ENCODE measurements around the gene BBOX1. TPM values are rescaled to one million over a fixed set of nuclear protein-coding genes. Genes with fewer than 3 reads are reported as not detected.
"Not testable (repeated sequence)": the region's sequence is repeated elsewhere in the genome, so short reads cannot be mapped to it uniquely, and the experiment has no call there.

Gene BBOX1, protein sequence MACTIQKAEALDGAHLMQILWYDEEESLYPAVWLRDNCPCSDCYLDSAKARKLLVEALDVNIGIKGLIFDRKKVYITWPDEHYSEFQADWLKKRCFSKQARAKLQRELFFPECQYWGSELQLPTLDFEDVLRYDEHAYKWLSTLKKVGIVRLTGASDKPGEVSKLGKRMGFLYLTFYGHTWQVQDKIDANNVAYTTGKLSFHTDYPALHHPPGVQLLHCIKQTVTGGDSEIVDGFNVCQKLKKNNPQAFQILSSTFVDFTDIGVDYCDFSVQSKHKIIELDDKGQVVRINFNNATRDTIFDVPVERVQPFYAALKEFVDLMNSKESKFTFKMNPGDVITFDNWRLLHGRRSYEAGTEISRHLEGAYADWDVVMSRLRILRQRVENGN
- not detected for total RNA-seq

DNA sequence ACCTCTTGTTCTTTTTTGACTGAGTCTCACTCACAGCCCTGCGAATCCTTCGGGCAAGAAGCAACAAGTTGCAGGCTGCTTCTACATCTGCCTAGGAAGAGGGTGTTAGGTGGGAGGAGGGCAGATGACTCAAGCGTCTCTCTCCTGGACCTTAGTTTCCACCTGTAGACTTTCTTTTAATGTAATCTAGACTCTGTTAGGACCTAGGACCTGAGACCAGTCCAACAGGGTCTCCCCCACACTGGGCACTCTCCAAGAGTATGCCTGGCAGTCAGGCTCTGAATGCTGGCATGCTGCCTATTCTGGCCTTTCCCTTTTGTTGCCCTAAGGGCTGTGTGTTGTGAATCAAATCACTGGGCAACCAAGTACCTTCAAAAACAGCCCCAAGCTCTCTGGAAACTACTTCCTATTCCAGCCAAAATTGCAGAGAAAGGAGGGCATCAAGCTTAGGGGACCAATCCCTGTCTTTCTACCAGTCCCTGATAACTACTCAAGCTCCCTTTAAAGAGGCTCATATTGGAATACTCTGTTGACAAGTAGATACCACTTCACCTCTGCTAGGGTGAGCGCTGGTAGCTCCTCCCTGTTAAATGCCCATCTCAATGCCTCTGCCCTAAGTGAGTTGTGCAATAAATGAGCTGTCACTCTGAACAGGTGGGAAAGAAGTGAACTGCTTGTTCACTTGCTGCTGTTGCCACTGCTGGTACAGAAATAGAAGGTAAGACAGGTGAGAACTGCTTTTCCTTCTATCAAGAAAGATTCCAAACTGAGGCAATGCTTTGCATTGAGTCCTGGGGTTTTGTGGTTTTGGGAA lies at the start of gene BBOX1:
Gene BBOX1 (plus strand): TSS at position 514 of the 814 bp plus-strand sequence. CDS start 14,616 bp downstream, outside the sequence.
- DNase-seq (ENCODE audit: low read depth in 2 of 3, low spot score in 2 of 3), result no peak

DNA sequence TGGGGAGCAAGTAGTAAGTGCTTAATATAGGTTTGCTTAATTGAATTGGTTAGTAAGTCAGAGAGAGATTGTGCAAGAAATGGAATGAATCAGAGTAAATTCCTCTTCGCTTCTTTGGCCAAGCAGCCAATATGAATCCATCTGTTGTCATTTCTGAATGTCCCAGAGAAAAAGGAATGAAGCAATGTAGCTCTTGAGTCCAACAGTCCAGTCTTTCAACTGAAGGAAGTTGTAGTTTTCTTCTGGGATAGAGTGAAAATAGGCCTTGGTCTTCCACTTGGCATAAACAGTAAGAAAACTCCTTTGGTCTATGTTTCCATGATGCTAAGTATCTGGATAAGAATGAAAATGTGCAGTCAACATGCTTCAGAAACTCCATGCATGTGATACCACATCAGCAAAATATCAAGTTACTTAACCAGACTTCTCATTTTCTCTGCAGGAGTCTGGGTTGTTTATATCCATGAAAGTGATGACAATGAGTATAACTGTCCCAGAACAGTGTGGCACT lies 48.5 kb upstream of the BBOX1 start:
- DNase-seq (ENCODE audit: low read depth in 2 of 3, low spot score in 2 of 3), result no peak

DNA sequence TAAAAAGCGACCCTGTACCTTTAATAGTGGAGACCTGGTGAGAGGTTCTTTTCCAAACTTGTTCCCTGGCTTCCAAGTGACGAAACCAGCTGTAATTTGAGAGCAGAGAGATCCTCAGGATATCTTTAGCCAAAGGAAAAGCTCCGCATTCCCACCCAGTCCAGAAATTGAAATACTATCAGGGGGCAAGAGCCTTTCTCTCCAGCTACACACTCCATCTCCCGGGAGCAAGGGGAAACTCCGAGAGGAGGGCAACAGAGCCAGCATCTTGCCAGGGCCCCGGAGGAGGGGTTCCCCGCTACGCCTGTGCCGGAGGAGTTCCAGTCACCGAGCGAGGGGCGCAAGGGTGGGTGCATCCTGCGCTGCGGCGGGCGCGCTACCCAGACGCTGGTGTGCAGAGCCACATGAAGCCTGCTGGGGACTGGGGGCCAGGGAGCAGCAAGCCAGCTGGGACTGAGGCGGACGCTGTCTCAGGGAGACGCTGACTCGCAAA lies 46.6 kb upstream of the BBOX1 start, which contains the start of gene FIBIN:
Gene FIBIN (plus strand): TSS at position 148 of the 493 bp plus-strand sequence. CDS start 415 bp downstream, outside the sequence.
- no peak for DNase-seq (ENCODE audit: low read depth in 2 of 3, low spot score in 2 of 3)

DNA sequence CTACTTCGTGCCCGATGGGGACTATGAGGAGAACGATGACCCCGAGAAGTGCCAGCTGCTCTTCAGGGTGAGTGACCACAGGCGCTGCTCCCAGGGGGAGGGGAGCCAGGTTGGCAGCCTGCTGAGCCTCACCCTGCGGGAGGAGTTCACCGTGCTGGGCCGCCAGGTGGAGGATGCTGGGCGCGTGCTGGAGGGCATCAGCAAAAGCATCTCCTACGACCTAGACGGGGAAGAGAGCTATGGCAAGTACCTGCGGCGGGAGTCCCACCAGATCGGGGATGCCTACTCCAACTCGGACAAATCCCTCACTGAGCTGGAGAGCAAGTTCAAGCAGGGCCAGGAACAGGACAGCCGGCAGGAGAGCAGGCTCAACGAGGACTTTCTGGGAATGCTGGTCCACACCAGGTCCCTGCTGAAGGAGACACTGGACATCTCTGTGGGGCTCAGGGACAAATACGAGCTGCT lies 46.0 kb upstream of the BBOX1 start:
- no peak for DNase-seq (ENCODE audit: low read depth in 2 of 3, low spot score in 2 of 3)

DNA sequence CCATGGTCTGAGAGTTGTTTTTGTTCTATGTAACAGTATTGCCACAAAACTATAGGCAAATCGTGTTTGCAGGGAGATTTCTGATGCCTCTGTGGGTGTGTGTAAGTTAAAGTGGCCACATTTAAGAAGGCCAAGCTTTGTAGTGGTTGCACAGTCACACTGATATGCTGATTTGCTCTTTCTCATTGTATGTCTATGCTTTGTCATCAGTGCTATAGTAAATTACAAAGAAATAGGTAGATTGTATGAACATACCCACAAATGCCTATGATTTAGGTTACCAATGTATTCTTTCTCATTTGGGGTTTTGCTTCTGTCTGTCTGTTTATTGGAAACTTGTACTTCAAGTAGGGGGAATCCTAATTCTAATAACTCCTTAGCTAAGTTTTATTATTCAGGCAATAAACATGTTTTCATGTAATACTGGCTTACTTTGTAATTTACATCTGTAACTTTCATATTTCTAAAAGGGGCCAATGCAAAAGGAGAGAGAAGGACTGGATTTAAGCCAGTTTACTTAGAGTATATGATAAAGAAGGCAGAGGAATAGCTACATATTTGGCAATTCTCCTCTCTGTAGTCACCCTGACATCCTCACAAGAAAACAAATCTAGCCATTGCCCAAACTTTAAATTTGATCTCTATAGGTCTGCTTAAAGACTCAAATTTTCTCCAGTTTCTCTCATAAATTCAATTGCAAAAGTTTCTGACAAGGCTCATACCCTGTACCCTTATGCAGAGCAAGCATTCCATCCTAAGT lies 44.7 kb upstream of the BBOX1 start:
- no peak for DNase-seq (ENCODE audit: low read depth in 2 of 3, low spot score in 2 of 3)

DNA sequence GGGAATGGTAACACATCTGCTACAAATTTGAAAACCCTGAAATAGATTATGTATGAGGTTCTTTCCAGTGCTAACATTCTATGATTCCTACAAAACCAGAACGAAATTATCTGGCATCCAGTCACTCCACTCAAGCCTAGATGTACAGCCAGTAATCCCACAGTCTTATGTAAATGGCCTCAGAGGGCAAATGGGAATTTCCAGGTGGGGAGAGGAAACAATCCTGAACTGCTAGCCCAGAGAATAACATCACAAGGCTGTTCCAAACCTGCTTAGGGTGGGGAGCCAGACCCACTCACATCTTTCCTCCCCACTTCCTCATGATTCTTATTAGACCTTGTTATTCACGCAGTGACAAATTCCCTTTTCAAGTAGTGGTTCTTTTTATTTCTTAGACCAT lies 43.2 kb upstream of the BBOX1 start:
- no peak for DNase-seq (ENCODE audit: low read depth in 2 of 3, low spot score in 2 of 3)

DNA sequence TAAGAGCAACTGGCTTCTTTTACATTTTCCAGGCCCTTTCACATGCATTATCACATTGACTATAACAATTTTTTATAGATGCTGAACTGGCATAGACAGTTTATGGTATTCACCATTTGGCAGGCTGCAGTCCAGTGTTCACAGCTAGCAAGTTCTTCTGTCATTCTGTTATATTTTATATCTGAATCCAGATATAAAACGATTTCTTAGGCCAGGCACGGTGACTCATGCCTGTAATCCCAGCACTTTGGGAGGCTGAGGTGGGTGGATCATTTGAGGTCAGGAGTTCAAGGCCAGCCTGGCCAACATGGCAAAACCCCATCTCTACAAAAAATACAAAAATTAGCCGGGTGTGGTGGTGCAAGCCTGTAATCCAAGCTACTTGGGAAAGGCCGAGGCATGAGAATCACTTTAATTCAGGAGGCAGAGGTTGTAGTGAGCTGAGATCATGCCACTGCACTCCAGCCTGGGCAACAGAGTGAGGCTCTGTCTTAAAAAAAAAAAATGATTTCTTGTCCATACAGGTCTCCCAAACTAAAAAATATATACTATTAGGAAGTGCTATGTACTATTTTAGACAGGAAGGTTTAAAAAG lies 39.4 kb upstream of the BBOX1 start:
- DNase-seq (ENCODE audit: low read depth in 2 of 3, low spot score in 2 of 3), result not testable (repeated sequence)

DNA sequence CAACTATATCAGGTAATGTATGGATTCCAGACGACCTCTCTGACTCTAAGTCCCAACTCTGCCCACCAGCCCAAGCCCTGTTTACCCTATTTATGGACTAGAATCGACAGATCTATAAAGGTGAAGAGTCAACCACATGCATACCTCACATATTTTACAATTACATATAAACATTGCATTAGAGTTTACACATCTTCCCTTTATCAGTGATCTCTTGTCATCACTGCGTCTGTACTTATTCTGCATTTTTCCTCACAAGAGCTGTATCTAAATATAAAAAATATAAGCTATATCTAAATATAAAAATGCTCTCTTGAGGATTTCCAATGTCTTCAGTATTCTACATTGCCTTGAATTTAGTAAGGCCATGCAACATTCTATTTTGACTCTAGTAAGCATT lies 38.2 kb upstream of the BBOX1 start:
- DNase-seq (ENCODE audit: low read depth in 2 of 3, low spot score in 2 of 3), result no peak

DNA sequence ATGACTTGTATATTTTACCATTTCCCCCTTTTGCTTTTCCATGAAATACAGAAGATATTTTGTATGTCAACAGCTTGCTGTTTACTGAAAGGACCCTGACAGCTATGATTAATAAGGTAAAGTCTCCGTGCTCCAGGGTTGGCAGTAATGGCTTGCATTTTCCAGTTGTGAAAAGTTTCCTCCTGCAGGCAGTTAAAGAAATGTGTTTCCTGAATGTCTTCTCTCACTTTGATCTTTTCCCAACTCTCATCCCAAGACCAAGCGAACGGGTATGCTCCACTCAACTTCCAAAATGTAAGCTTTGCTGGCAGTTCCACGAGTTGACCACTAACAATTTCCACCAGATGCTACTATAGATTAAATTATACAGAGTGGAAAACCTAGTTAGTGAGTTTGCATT lies 37.8 kb upstream of the BBOX1 start:
- DNase-seq (ENCODE audit: low read depth in 2 of 3, low spot score in 2 of 3), result no peak

DNA sequence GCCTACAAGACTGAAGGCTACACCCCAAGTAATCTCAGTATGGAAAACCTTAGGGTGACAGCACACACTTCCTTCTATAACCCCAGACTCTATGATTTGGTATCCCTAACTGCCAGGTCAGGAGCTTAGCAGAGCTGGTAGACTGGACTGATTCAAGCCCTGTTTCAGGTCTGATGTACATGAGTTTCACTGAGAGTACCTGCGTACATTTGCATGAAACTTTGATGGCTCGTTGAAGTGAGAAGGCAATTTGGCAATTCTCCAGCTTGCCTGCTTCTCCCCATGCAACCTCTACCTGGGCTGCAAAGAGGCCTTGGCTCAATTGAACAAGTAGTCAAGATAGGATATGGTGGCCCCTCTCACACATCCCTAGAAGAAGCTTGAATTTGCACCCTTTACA lies 36.5 kb upstream of the BBOX1 start:
- DNase-seq (ENCODE audit: low read depth in 2 of 3, low spot score in 2 of 3), result no peak

DNA sequence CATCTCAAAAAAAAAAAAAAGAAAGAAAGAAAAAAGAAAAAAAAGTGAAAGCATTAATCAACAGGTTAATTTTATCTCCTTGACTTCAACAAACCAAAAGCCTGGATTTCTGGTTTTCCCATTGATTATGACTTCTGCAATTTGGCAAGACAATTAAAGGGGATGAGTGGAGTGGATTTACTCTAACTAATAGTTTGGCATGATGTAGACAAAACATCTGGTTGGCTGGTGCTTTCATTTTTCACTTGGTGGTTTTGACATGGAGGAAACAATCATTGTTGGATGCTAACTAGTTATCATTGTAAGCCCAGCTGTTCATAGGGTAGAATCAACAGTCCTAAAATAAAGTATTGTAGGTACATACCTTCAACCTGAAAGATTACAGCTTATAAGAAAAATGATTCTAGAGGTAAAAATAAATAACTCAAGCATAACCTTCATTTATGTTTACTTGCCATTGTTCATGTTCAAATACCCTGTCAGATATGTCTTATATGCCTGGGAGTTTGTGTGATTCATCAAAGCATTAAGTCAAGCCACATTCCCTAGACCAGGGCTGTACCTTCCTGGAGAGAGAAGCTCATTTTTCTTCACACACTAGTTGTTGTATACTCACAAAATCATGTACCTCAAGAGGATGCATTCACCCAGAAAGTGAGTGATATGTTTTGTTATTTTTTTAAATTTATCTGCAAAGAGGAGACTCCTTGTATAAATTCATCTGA lies 31.6 kb upstream of the BBOX1 start:
- DNase-seq (ENCODE audit: low read depth in 2 of 3, low spot score in 2 of 3), result no peak

DNA sequence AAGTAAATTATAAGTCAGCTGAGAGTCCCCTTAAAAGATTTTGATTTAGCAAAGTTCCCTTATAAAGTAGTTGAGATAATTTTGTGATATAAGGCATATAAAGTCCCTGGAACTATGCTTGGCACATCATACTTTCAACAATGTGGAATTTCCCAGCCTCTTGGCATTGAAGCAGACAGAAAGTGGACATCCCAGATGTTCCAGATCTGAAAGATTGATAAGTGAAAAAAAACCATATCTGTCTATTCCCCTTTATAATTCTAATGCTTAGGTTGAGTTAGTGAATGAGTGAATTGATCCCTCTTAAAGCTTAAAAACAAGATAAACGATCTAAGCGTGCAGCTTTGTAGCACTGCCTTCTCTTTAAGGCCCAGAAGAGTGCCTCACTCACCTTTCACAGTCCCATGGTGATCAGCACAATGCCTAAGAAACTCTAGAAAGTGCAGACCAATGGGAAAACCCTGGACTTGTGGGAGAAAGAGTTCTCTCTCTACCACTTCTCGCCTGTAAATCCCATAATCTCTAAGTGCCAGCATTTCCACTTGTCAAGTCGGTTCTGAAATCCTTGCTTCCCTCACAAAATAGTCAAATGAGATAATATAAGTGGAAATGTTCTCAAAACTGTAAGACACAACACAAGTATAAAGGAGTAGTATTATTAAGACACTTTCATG lies 28.9 kb upstream of the BBOX1 start:
- no peak for DNase-seq (ENCODE audit: low read depth in 2 of 3, low spot score in 2 of 3)

DNA sequence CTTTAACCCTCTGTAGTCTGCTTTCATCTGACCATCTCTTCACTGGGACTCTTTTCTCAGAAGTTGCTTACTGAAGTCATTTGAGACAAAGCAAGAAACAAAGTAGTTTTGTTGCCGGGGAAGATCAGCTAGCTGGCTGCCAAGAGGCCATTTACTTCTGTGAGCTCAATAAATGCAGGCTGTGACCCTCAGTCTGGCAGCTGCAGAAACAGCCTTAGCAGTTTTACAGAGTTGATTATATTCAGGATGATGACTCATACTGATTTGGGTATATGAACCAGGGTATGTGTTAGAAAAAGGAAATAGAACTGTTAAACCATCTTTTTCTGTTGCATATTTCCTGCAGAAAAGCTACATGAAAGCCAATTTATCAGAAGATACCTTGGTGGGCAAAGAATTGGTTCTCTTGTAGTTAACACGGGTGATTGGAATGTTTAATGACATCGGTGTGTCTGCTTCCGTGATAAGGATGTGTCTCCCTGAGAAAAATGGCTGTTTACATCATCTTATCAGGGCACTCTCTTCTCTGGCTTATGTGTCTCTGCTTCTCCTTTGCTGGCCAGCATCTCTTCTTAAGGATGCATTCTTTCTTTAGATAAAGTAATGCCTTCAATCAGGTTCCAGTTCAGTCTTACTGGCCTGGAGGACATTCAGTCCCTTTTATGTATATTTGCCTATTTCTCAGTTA lies 28.2 kb upstream of the BBOX1 start:
- no peak for DNase-seq (ENCODE audit: low read depth in 2 of 3, low spot score in 2 of 3)

DNA sequence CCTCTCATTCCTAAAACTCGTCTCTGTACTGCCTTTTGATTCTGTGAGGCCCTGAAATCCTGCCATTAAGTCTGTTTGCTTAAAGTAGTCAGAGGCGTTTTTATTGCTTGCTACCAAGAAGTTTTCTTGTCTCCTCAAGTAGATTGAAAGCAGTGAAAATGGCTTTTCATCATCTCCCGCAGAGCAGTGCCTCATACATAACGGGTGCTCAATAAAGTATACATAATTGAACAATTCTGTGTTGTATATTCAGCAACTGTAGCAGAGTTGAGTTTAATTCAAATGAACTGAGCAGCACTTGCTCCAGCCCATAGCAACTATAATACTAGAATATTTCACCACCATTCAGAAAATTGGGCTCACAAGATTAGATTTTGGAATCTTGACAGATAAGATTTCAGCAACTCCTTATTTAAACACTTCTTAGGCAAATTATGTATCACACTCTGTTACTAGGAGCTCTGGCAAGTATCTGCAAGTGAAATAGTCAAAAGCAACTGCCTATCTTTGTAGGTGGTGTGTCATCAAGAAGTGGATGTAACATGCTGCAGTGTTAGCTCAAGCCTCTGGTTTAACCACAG lies 26.7 kb upstream of the BBOX1 start:
- no peak for DNase-seq (ENCODE audit: low read depth in 2 of 3, low spot score in 2 of 3)

DNA sequence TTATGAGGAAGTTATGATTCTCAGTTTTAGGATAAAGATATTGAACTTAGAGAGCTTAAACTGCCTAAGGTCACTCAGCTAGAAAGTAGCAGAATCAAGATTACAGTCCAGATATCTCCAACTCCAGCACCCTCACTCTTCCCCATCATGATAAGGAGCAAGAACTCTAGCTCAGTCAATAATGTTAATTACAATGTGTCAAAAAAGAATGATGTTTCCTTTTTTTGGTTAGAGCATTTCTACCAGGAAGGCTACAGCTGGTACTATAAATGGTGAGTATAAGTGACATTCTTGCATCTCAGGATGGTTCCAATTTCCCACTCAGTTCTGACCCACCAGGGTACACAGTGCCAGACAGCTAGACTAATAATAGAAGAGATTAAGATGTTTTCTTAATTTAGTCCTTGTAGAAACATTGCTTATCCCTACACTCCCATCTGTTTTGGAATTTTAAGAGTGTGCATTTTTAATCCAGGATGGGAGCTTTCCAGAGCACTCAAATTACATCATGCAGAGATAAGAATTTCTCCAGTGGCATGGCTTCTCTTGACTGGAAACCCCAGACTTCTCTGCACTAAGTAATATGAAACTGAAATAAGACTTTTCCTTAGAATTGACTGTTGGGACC lies 21.6 kb upstream of the BBOX1 start:
- no peak for DNase-seq (ENCODE audit: low read depth in 2 of 3, low spot score in 2 of 3)

DNA sequence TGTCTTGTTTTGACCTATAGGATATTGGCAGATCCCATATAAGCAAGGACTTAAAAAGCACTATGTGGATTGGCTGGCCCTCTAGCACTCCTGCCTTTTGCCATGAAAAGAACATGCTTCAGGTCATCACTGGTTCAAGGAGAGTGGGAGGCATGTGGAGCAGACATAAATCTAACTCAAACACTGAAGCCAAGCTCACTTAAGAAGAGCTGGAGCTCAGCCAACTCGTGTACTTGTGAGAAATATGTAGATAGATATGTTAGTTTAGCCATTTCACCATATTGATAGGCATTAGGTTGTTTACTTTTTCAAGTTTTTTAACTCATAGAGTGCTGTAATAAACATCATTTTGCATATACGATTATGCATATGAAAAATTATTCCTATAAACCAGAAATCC lies 19.9 kb upstream of the BBOX1 start:
- no peak for DNase-seq (ENCODE audit: low read depth in 2 of 3, low spot score in 2 of 3)

DNA sequence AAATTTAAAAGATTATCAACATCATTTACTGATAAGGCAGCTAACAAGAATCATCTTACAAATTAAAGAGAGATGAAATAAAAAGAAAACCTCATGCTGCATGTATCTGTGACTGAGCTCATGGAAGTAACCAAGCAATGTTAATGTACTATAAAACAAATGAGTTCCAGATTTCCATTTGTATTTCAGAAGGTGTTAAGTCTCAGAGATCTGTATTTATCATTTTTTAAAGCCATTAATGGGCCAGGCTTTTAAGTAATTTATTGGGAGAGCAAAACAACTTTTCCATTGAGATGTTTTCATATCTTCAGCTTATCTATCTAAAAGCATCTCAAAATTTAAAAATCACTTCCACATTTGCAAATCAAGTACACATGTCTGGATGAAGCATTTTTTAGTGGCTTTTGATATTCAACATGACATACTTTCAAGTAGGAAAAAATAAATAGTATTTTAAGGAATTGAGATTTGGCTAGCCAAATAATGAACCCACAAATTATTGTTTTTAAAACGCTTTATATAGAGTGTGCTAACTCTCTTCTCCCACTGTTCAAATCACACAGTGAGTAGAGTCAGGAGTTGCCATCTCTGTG lies 17.9 kb upstream of the BBOX1 start:
- no peak for DNase-seq (ENCODE audit: low read depth in 2 of 3, low spot score in 2 of 3)
